Measurements from ENCODE around the gene CDCA5.

DNA sequence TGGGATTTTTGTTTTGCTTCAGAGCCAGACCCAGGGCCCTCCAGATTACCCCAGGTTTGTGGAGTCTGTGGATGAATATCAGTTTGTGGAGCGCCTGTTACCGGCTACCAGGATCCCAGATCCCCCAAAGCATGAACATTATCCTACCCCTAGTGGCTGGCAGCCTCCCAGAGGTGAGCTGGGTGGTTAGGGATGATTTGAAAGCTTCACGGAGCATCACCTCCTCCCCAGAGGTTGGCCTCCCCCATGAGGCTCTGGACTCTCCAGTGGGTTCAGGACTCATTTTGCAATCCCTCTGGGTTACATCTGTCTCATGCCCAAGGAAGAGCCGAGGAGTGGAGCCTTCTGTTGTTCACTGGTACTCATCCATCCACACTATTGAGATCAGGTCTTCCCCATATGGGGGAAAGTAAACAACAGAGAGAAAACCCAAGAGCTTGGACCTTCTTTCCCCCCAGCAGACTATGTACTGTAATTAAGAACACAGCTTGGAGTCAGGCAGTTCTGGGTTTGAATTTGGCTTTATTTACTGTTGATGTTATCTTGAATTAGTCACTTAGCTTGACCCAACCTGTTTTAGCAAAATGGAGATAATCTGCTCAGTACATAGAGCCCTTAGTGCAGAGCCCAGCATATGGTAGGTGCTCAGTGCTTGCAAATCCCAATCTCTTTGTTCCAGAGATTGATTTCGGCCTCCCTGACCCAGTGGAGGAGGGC is 40.8 kb upstream of the CDCA5 start:
- no peak for TF ChIP-seq TAF1 (IDR thresholded peaks at IDR 0.05; ENCODE audit: low read depth, low read length)
- TF ChIP-seq SPI1 (IDR thresholded peaks at IDR 0.05; ENCODE audit: low read depth, low read length): no peak
- TF ChIP-seq POLR2A (IDR thresholded peaks at IDR 0.05; ENCODE audit: low read depth, low read length): no peak

Data from GM12891 (cell line).